ENCODE results near the gene ZC3H12A. TPM values are rescaled to one million over a fixed set of nuclear protein-coding genes. Genes with fewer than 3 reads are reported as not detected.

The ZC3H12A gene
- total and polyA plus RNA-seq, 2 donors, result 7.9 to 11.7 TPM

DNA sequence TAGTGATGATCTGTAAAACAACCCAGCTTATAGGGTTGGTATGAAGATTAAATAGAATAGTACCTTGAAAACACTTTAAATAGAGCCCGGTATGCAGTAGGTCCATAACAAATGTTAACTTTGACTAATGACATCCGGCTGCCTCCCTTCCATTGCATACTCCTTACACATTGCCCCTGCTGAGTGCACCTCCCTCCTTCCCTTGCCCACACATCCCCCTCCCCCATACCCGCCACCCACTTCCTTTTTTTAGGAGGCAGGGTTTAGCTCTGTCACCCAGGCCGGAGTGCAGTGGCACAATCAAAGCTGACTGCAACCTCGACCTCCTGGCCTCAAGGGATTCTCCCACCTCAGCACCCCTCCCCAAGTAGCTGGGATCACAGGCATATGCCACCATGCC is 24.4 kb upstream of the ZC3H12A start:
- Histone ChIP-seq H3K4me3 (ENCODE audit: low read length in 2 of 2) (no peak overlapping the region), H3K27ac (ENCODE audit: low read depth in 1 of 2, low read length in 1 of 2) (no peak overlapping the region), H3K9me3 (ENCODE audit: control insufficient read depth in 2 of 2, insufficient read depth in 1 of 2, low read length in 1 of 2) (no peaks in the 10 kb centered on the region), H3K4me1 (ENCODE audit: control insufficient read depth in 2 of 2, insufficient read depth in 2 of 2, low read length in 2 of 2) (peaks cover 4 to 10% of the 10 kb centered on the region in 2 donors), H3K27me3 (ENCODE audit: control insufficient read depth in 2 of 2, insufficient read depth in 1 of 2, low read length in 1 of 2) (no peaks in the 10 kb centered on the region), H3K36me3 (ENCODE audit: control insufficient read depth in 2 of 2, insufficient read depth in 2 of 2, low read length in 1 of 2) (no peaks in the 10 kb centered on the region)
- DNase-seq (ENCODE audit: low read depth in 6 of 9, low spot score in 9 of 9), result peak in 3 of 9 donors; percentile 21 to 63 (median 55)
- 2% methylated on average over 5 of the region's 5 CpGs for WGBS

DNA sequence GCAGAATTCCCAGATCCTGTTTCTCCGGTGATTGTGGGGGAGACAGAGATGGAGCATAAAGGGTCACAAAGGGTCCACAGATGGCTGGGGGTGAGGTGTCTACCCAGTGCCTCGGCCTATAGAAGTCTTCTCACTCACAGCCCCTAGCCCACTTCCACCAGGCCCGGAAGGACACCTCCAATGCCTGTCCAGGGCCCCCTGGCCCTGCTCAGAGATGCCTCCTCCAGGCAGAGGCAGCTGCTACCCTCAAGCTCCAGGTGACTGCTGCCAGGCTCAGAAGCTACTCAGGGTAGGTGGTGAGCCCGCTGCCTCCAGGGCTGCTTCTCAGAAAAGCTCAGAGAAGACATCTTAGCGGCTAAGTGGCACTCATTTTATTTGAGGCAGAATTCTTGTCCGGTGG is 22.0 kb upstream of the ZC3H12A start:
- no peak overlapping the region for H3K4me3 ChIP-seq (ENCODE audit: low read length in 2 of 2)
- peaks cover 4 to 10% of the 10 kb centered on the region in 2 donors for H3K4me1 ChIP-seq (ENCODE audit: control insufficient read depth in 2 of 2, insufficient read depth in 2 of 2, low read length in 2 of 2)
- H3K9me3 ChIP-seq (ENCODE audit: control insufficient read depth in 2 of 2, insufficient read depth in 1 of 2, low read length in 1 of 2), result no peaks in the 10 kb centered on the region
- no peaks in the 10 kb centered on the region for H3K27me3 ChIP-seq (ENCODE audit: control insufficient read depth in 2 of 2, insufficient read depth in 1 of 2, low read length in 1 of 2)
- WGBS, result 79% methylated on average over 6 of the region's 6 CpGs
- no peak for DNase-seq (ENCODE audit: low read depth in 6 of 9, low spot score in 9 of 9)
- H3K27ac ChIP-seq (ENCODE audit: low read depth in 1 of 2, low read length in 1 of 2), result no peak overlapping the region
- no peaks in the 10 kb centered on the region for H3K36me3 ChIP-seq (ENCODE audit: control insufficient read depth in 2 of 2, insufficient read depth in 2 of 2, low read length in 1 of 2)

DNA sequence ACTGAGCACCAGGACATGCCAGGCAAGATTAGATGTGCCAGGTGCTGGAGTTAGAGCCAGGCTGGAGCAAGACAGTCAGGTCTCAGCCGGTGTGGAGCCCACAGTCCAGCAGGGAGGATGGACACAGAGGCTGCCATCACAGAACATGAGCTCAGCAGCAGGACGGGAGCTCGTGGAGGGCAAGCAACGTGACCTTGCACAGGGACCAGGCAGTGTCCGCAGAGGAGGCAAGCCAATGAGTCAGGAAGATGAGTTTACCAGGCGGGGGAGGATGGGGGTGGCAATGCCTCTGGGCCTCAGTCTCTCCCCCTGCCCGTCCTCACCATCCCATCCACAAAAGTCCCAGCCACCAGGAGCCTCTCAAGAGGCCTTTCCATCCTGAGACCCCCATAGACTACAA is 20.7 kb upstream of the ZC3H12A start:
- H3K27ac ChIP-seq (ENCODE audit: low read depth in 1 of 2, low read length in 1 of 2), result no peak overlapping the region
- no peaks in the 10 kb centered on the region for H3K9me3 ChIP-seq (ENCODE audit: control insufficient read depth in 2 of 2, insufficient read depth in 1 of 2, low read length in 1 of 2)
- H3K4me1 ChIP-seq (ENCODE audit: control insufficient read depth in 2 of 2, insufficient read depth in 2 of 2, low read length in 2 of 2), result peaks cover 4 to 10% of the 10 kb centered on the region in 2 donors
- no peak overlapping the region for H3K4me3 ChIP-seq (ENCODE audit: low read length in 2 of 2)
- 96% methylated on average over 7 of the region's 7 CpGs for WGBS
- no peaks in the 10 kb centered on the region for H3K36me3 ChIP-seq (ENCODE audit: control insufficient read depth in 2 of 2, insufficient read depth in 2 of 2, low read length in 1 of 2)
- no peak for DNase-seq (ENCODE audit: low read depth in 6 of 9, low spot score in 9 of 9)
- H3K27me3 ChIP-seq (ENCODE audit: control insufficient read depth in 2 of 2, insufficient read depth in 1 of 2, low read length in 1 of 2), result no peaks in the 10 kb centered on the region

DNA sequence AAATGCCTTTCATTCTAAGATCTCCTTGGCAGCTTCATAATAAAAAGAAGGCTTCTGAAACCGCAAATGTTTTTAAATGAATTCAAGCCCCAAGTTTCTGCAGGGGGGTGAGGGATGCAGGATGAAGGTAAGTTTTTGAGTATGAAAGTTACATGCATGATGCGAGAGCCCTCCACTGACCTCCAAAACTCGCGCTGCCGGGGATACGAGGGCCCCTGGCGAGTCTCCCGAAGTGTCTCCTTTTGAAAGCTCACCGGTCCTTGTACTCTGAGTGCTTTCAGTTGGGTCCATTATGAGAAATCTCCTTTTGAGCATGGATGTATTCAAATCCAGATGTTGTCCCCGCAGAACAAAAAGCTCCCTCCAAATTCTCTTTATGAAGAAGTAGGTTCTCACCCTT is 18.9 kb upstream of the ZC3H12A start:
- Histone ChIP-seq H3K27me3 (ENCODE audit: control insufficient read depth in 2 of 2, insufficient read depth in 1 of 2, low read length in 1 of 2) (no peaks in the 10 kb centered on the region), H3K9me3 (ENCODE audit: control insufficient read depth in 2 of 2, insufficient read depth in 1 of 2, low read length in 1 of 2) (no peaks in the 10 kb centered on the region), H3K4me3 (ENCODE audit: low read length in 2 of 2) (no peak overlapping the region), H3K27ac (ENCODE audit: low read depth in 1 of 2, low read length in 1 of 2) (no peak overlapping the region), H3K36me3 (ENCODE audit: control insufficient read depth in 2 of 2, insufficient read depth in 2 of 2, low read length in 1 of 2) (no peaks in the 10 kb centered on the region), H3K4me1 (ENCODE audit: control insufficient read depth in 2 of 2, insufficient read depth in 2 of 2, low read length in 2 of 2) (no peaks in the 10 kb centered on the region)
- 96% methylated on average over 10 of the region's 10 CpGs for WGBS
- DNase-seq (ENCODE audit: low read depth in 6 of 9, low spot score in 9 of 9), result no peak

DNA sequence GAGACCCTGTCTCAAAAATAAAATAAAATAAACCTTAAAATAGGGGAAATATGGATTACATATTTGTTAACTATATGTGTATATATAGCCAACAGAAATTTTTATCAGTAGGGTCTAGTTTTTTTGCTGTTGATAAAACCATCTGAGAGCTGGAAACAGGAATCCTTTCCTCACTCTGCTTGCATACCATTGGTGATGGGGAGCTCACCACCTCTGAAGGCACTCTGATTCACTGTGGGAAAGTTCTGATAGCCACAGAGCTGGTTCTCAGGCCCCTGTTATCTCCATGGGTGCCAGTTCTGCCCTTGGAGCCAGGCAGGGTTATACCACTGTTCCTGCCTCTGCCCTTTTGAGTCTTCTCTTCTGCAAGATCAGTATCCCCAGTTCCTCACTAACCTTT is 17.8 kb upstream of the ZC3H12A start:
- Histone ChIP-seq H3K4me1 (ENCODE audit: control insufficient read depth in 2 of 2, insufficient read depth in 2 of 2, low read length in 2 of 2) (no peaks in the 10 kb centered on the region), H3K27ac (ENCODE audit: low read depth in 1 of 2, low read length in 1 of 2) (no peak overlapping the region), H3K36me3 (ENCODE audit: control insufficient read depth in 2 of 2, insufficient read depth in 2 of 2, low read length in 1 of 2) (no peaks in the 10 kb centered on the region), H3K4me3 (ENCODE audit: low read length in 2 of 2) (no peak overlapping the region), H3K27me3 (ENCODE audit: control insufficient read depth in 2 of 2, insufficient read depth in 1 of 2, low read length in 1 of 2) (no peaks in the 10 kb centered on the region), H3K9me3 (ENCODE audit: control insufficient read depth in 2 of 2, insufficient read depth in 1 of 2, low read length in 1 of 2) (no peaks in the 10 kb centered on the region)
- no peak for DNase-seq (ENCODE audit: low read depth in 6 of 9, low spot score in 9 of 9)

DNA sequence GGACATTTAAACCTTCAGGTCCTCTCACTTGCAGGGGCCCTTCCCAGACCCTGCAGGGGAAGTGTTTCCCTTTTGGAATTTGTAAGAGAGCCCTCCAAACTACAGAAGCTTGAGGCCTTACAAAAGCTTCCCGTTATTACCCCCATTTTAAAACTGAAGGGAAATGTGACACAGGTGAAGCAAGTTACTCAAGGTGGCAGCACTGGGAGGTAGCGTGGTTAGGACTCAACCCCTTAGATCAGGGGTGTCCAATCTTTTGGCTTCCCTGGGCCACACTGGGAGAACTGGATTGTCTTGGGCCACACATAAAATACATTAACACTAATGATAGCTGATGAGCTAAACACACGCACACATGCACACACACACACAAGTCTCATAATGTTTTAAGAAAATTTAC is 15.8 kb upstream of the ZC3H12A start:
- no peaks in the 10 kb centered on the region for H3K4me1 ChIP-seq (ENCODE audit: control insufficient read depth in 2 of 2, insufficient read depth in 2 of 2, low read length in 2 of 2)
- H3K27me3 ChIP-seq (ENCODE audit: control insufficient read depth in 2 of 2, insufficient read depth in 1 of 2, low read length in 1 of 2), result no peaks in the 10 kb centered on the region
- no peaks in the 10 kb centered on the region for H3K9me3 ChIP-seq (ENCODE audit: control insufficient read depth in 2 of 2, insufficient read depth in 1 of 2, low read length in 1 of 2)
- H3K36me3 ChIP-seq (ENCODE audit: control insufficient read depth in 2 of 2, insufficient read depth in 2 of 2, low read length in 1 of 2), result no peaks in the 10 kb centered on the region
- H3K4me3 ChIP-seq (ENCODE audit: low read length in 2 of 2), result no peak overlapping the region
- 90% methylated on average over 3 of the region's 3 CpGs for WGBS
- no peak for DNase-seq (ENCODE audit: low read depth in 6 of 9, low spot score in 9 of 9)
- H3K27ac ChIP-seq (ENCODE audit: low read depth in 1 of 2, low read length in 1 of 2), result no peak overlapping the region

DNA sequence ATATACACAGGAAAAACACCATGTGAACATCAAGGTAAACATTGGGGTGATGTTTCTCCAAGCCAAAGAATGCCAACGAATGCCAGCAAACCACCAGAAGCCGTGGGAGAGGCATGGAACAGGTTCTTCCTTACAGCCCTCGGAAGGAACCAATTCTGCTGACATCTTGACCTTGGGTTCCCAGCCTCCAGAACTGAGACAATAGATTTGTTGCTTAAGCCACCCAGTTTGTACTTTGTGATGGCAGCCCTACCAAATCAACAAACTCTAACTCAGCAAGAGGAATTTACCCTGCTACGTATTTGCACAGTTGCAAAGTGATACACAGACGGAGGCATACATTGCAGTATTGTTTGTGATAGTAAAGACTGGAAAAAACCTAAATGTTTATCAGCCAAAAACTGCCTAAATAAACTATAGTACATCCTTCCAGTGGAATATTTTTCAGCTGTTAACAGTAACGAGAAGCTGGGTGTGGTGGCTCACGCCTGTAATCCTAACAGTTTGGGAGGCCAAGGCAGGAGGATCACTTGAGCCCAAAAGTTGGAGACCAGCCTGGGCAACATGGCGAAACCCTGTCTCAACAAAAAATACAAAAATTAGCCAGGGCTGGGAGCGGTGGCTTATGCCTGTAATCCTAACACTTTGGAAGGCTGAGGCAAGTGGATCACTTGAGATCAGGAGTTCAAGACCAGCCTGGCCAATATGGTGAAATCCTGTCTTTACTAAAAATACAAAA is 12.5 kb upstream of the ZC3H12A start:
- H3K27me3 ChIP-seq (ENCODE audit: control insufficient read depth in 2 of 2, insufficient read depth in 1 of 2, low read length in 1 of 2), result no peaks in the 10 kb centered on the region
- no peaks in the 10 kb centered on the region for H3K36me3 ChIP-seq (ENCODE audit: control insufficient read depth in 2 of 2, insufficient read depth in 2 of 2, low read length in 1 of 2)
- no peaks in the 10 kb centered on the region for H3K9me3 ChIP-seq (ENCODE audit: control insufficient read depth in 2 of 2, insufficient read depth in 1 of 2, low read length in 1 of 2)
- 94% methylated on average over 9 of the region's 9 CpGs for WGBS
- no peak for DNase-seq (ENCODE audit: low read depth in 6 of 9, low spot score in 9 of 9)
- H3K4me1 ChIP-seq (ENCODE audit: control insufficient read depth in 2 of 2, insufficient read depth in 2 of 2, low read length in 2 of 2), result no peaks in the 10 kb centered on the region
- no peak overlapping the region for H3K4me3 ChIP-seq (ENCODE audit: low read length in 2 of 2)
- no peak overlapping the region for H3K27ac ChIP-seq (ENCODE audit: low read depth in 1 of 2, low read length in 1 of 2)

DNA sequence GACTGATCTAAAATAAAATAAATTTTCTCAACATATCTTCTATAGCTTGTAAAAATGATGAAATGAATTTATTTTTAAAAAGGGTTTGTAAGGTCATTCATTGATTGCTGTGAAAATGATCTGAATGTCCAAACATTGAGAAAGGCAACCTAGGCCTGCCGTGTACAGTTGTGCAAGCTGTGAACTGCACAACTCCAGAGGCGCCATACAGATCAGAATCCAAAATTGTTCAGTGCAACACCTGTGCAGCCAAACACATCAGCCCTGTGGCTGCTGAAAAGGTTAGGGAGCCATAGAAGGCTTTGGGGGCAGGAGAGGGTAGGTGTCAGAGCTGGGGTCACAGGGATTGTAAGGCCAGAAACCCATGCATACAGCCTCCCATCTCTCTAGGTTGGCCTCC is 9.9 kb upstream of the ZC3H12A start:
- Histone ChIP-seq H3K4me3 (ENCODE audit: low read length in 2 of 2) (no peak overlapping the region), H3K27ac (ENCODE audit: low read depth in 1 of 2, low read length in 1 of 2) (no peak overlapping the region), H3K27me3 (ENCODE audit: control insufficient read depth in 2 of 2, insufficient read depth in 1 of 2, low read length in 1 of 2) (no peaks in the 10 kb centered on the region), H3K9me3 (ENCODE audit: control insufficient read depth in 2 of 2, insufficient read depth in 1 of 2, low read length in 1 of 2) (no peaks in the 10 kb centered on the region), H3K36me3 (ENCODE audit: control insufficient read depth in 2 of 2, insufficient read depth in 2 of 2, low read length in 1 of 2) (no peaks in the 10 kb centered on the region), H3K4me1 (ENCODE audit: control insufficient read depth in 2 of 2, insufficient read depth in 2 of 2, low read length in 2 of 2) (no peaks in the 10 kb centered on the region)
- DNase-seq (ENCODE audit: low read depth in 6 of 9, low spot score in 9 of 9), result no peak
- WGBS, result 52% methylated on average over 2 of the region's 2 CpGs

DNA sequence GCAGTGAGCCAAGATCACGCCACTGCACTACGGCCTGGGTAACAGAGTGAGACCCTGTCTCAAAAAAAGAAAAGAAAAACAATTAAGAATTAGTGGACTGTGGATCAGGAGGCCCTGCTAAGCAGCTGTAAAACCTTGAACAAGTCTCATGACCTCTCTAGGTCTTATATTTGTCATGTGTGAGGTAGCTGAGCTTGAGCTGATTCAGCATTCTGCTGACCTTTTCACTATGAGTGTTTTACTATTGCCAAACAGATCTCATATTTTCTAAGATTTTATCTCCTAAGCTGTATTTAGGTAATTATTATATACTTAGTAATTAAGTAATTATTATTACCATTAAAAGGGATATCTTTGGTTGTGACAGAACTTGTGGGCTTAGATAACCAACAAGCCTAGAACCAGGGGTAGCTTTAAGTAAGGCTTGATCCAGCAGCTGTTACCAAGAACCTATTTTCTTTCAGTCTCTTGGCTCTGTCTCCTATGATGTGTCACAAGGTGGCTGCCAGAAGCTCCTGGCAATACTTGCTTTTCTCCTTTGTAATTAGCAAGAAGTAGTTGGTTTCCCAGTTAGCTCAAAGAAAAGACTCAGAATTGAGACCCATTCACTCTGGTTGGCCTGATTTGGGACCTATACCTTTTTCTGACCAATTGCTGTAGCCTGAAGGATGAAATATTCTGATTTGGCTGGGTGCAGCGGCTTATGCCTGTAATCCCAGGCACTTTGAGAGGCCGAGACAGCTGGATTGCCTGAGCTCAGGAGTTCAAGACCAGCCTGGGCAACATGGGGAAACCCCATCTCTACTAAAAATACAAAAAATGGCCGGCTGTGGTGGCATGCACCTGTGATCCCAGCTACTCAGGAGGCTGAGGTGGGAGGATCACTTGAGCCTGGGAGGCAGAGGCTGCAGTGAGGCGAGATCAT is 8.5 kb upstream of the ZC3H12A start:
- Histone ChIP-seq H3K4me3 (ENCODE audit: low read length in 2 of 2) (no peak overlapping the region), H3K27ac (ENCODE audit: low read depth in 1 of 2, low read length in 1 of 2) (no peak overlapping the region), H3K9me3 (ENCODE audit: control insufficient read depth in 2 of 2, insufficient read depth in 1 of 2, low read length in 1 of 2) (no peaks in the 10 kb centered on the region), H3K4me1 (ENCODE audit: control insufficient read depth in 2 of 2, insufficient read depth in 2 of 2, low read length in 2 of 2) (no peaks in the 10 kb centered on the region), H3K27me3 (ENCODE audit: control insufficient read depth in 2 of 2, insufficient read depth in 1 of 2, low read length in 1 of 2) (no peaks in the 10 kb centered on the region), H3K36me3 (ENCODE audit: control insufficient read depth in 2 of 2, insufficient read depth in 2 of 2, low read length in 1 of 2) (no peaks in the 10 kb centered on the region)
- 89% methylated on average over 6 of the region's 6 CpGs for WGBS
- DNase-seq (ENCODE audit: low read depth in 6 of 9, low spot score in 9 of 9), result no peak
